ENCODE data around the gene CHD5.

The CHD5 gene

DNA sequence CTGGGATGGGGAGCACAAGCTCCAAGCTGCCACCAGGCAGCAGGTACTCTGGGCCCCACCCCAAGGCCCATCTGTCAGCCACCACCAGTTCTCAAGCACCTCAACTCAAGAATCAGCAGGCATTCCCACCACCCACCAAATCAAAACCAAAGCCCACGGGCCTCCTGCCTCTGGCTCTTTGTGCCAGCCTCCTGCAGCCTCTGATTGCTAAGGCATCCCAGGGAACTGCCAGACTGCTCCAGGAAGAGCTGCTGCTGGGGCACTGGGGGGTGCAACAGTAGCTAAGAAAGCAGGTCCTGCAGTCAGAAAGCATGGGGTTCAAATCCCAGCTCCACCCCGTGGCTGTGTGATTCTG lies 34.7 kb downstream of the CHD5 start:
- H3K4me3 ChIP-seq (ENCODE audit: low read length) = no peak overlapping the region
- TF ChIP-seq, protein P1, sequence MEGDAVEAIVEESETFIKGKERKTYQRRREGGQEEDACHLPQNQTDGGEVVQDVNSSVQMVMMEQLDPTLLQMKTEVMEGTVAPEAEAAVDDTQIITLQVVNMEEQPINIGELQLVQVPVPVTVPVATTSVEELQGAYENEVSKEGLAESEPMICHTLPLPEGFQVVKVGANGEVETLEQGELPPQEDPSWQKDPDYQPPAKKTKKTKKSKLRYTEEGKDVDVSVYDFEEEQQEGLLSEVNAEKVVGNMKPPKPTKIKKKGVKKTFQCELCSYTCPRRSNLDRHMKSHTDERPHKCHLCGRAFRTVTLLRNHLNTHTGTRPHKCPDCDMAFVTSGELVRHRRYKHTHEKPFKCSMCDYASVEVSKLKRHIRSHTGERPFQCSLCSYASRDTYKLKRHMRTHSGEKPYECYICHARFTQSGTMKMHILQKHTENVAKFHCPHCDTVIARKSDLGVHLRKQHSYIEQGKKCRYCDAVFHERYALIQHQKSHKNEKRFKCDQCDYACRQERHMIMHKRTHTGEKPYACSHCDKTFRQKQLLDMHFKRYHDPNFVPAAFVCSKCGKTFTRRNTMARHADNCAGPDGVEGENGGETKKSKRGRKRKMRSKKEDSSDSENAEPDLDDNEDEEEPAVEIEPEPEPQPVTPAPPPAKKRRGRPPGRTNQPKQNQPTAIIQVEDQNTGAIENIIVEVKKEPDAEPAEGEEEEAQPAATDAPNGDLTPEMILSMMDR (conservative IDR thresholded peaks at IDR 0.05; ENCODE audit: low read length) = no peak
- no peak for DNase-seq (ENCODE audit: low read depth)

DNA sequence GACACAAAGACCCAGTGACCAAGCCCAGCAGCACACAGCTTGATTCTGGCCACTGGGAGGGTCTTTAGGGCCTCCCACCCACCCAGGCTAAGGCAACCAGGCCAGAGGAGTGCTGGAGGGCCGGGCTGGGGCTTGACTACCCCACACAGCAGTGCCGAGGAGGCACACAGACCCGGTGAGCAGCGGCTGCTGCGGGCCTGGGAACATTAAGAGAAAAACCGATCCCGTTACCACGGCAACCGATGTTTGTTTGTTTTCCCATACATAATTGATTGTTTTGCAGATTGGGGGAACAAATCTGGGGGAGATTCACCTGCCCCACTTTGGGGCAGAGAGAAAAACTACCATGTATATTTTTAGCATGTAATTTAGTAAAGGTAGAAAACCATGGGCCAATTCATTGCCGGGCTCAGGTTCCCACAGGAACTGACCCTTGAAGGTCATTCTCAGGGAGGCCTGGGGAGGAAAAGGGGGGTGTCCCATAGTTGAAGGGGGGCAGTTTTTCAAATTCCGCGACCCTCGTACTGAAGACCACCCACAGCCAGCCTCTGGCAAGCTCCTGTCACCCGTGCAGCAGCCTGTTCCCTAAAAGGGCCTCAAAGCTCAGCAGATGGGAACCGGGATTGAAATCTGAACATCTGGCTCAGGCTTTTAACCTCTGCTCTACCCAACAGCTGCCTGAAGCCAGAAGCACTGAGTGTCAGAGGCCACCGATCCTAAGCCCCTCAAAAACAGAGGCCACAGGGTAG lies 35.3 kb downstream of the CHD5 start:
- DNase-seq (ENCODE audit: low read depth) = no peak
- TF ChIP-seq, protein P1 (conservative IDR thresholded peaks at IDR 0.05; ENCODE audit: low read length) = no peak
- H3K4me3 ChIP-seq (ENCODE audit: low read length) = no peak overlapping the region

DNA sequence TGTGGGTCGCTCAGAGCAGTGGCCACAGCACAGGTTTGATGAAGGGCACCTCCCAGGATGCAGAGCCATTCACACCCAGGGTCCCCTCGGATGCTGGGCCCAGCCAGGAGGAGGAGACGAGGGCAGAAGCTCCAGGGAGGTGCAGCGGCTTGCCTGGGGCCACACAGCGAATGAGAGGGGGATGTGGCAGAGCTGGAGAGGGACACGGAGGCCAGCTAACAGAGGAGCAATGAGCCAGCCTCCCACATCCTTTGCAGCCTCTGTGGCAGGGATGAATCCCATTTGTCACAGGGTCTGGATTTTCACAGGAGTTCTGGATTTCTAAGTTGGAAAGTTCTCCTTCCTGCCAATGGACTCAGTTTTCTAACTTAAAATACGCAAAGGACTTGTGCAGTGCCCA lies 35.9 kb downstream of the CHD5 start:
- DNase-seq (ENCODE audit: low read depth) = no peak
- no peak overlapping the region for H3K4me3 ChIP-seq (ENCODE audit: low read length)
- TF ChIP-seq, protein P1 (conservative IDR thresholded peaks at IDR 0.05; ENCODE audit: low read length) = no peak

DNA sequence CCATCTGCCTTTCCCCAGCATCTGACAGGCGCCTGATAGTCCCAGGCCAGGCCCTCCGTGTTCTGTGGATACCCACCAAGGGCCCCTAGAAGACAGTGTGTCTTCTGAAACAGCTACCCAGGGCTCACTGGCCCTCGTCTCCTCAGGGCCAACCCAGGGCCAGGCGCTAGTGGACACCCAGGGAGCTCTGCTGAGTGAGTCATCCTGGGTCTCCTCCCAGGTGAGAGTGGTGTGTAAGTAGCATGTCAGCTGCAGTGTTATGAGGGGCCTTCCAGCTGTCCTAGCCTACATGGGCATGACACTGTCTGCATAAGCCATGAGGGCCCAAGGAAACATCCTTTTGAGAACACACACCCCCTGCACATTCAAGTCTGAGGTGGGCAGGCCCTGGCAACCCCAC lies 36.7 kb downstream of the CHD5 start:
- DNase-seq (ENCODE audit: low read depth) = no peak
- TF ChIP-seq, protein P1 (conservative IDR thresholded peaks at IDR 0.05; ENCODE audit: low read length) = no peak
- no peak overlapping the region for H3K4me3 ChIP-seq (ENCODE audit: low read length)

DNA sequence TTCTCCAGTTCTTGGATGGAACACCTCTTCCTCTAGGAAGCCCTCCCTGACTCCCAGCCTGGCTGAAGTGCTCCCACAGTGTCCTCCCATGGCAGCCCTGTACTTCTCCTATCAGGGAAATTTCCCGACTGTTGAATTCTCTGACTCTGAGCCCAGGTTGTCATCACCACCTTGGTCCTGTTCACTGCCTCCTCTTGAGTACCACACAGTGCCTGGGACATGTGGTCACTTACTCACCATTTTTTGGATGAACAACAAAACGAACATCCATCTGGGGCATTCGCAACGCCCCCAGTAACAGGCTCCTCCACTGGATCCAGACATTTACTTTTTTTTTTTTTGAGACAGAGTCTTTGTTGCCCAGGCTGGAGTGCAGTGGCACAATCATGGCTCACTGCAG lies 37.4 kb downstream of the CHD5 start:
- TF ChIP-seq, protein P1 (conservative IDR thresholded peaks at IDR 0.05; ENCODE audit: low read length) = no peak
- no peak overlapping the region for H3K4me3 ChIP-seq (ENCODE audit: low read length)
- no peak for DNase-seq (ENCODE audit: low read depth)

DNA sequence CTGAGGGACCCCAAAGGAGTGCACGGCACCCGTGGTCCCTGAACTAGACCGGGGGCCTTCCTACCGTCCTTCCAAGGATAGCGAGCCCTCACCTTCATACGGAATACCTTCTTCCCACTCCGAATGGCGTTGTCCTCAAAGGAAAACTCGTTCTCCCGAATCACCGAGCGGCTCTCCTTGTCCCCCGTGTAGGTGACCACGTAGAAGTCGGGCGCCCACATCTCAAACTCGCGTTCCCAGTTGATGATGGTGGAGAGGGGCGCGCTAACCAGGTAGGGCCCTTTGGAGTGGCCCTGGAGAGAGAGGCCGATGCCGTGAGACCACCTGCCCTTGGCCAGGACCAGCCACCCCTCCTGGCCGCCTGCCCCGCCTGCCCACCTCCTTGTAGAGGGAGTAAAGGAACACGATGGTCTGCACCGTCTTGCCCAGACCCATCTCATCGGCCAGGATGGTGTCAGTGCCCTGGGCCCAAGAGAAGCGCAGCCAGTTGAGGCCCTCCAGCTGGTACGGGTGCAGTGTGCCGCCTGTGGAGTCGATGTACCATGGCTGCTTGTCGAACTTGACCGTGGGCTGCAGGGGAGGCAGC lies 38.0 kb downstream of the CHD5 start:
- no peak overlapping the region for H3K4me3 ChIP-seq (ENCODE audit: low read length)
- no peak for DNase-seq (ENCODE audit: low read depth)
- TF ChIP-seq, protein P1 (conservative IDR thresholded peaks at IDR 0.05; ENCODE audit: low read length) = no peak

GRCh38 chr1:6141592-6141991 lies 38.5 kb downstream of the CHD5 start:
- TF ChIP-seq, protein P1 (conservative IDR thresholded peaks at IDR 0.05; ENCODE audit: low read length) = no peak
- DNase-seq (ENCODE audit: low read depth) = no peak
- no peak overlapping the region for H3K4me3 ChIP-seq (ENCODE audit: low read length)

Data from AG10803 (cell line).